HG03139 (cell line): Measurements from ENCODE around the gene KIF11.
A peak's percentile ranks its signal among the peaks of the same experiment; 100 is the strongest.
"Not testable (repeated sequence)": the region's sequence is repeated elsewhere in the genome, so short reads cannot be mapped to it uniquely, and the experiment has no call there.

Source experiments
- ATAC-seq: cut with Tn5 transposase; IDR thresholded peaks from one replicate; pipeline ENCODE4 v1.9.1; 2021; ENCODE audit not compliant: unreplicated experiment

The KIF11 gene

DNA sequence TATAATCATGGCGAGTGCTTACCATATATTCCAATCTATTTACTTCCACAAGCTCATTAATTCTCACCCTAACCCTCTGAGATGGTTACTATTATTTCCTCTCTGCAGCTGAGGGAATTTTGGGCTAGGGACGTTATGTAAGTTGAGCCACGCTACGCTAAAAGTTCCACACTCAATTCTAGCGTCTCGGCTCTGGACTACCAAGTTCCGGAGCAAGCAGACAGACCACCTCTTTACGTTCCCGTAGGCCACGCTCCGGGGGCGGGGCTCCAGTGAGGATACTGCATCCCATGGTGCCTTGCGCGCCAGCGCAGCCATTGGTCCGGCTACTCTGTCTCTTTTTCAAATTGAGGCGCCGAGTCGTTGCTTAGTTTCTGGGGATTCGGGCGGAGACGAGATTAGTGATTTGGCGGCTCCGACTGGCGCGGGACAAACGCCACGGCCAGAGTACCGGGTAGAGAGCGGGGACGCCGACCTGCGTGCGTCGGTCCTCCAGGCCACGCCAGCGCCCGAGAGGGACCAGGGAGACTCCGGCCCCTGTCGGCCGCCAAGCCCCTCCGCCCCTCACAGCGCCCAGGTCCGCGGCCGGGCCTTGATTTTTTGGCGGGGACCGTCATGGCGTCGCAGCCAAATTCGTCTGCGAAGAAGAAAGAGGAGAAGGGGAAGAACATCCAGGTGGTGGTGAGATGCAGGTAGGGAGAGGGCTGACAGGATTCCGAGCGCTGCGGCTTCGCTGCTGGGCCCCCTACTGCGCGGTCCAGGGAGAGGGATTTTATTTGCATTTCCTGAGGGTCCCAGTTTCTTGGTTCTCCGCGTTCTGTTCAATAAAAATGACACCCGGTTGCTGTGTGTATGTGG is at the start of gene KIF11:
Gene KIF11 (plus strand): TSS at position 370 of the 858 bp plus-strand sequence. CDS start 246 bp downstream, at position 616.
- peak; percentile 76 for ATAC-seq

- no peak for ATAC-seq
Measured at GRCh38 chr10:92544296-92544695, 48.6 kb upstream of the KIF11 start.

DNA sequence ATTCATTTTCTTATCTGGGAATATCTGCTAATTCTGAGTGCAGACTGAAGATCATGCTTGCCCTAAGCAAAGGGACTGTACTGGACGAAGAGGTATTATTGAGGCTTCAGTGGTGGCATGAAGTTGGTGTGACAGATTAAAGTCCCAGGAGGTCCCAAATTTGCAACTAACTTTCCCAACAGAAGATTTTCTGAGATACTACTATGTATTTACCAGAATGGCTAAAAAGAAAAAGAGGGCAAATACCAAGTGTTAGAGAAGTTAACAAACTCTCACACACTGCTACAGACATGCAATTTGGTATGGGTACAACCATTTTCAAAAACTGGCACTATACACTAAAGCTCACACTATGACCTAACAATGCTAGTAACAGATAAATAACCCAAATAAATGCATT is 47.4 kb upstream of the KIF11 start:
- ATAC-seq, result no peak

DNA sequence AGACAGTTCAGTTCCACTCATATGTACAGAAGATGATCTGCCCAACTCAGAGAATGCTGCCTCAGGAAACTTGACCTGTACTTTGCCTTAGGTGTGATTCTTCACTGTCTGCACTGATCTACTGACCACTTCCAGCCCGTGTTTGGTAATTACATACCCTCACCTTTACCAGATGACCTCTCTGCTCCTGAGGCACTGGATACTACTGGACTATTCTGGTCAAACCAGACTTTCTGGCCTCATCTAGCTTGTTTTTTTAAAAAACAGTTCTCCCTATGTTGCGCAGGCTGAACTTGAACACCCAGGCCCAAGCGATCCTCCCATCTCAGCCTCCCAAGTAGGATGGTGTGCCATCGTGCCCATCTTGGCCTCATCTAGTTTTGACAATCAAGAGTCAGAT is 45.3 kb upstream of the KIF11 start:
- no peak for ATAC-seq

DNA sequence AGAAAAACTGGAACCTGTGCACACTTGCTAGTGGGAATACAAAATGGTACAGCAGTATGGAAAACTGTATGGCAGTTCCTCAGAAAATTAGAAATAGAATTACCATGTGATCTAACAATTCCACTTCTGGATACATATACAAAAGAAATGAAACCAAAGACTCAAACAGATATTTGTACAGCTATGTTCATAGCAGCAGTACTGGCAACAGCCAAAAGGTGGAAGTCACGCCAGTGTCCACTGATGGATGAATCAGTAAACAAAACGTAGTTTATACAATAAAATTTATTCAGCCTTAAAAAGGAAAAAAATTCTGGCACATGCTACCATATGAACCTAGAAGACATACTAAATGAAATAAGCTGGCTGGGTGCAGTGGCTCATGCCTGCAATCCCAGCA is 42.0 kb upstream of the KIF11 start:
- ATAC-seq, result no peak

DNA sequence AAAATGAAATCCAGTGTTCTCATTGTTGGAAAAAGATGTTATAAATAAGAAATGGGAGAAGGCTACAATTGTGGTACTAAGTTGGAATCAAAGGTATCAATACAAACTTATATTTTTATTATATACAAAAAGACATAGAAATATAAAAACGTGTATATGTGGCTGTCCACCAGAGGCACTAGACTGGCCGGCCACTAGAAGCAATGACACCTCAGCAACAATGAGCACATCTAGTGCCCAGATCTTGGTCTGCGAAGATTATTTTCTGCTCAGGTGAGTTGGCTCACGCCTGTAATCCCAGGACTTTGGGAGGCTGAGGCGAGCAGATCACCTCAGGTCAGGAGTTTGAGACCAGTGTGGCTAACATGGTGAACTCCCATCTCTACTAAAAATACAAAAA is 40.6 kb upstream of the KIF11 start:
- ATAC-seq, result no peak

DNA sequence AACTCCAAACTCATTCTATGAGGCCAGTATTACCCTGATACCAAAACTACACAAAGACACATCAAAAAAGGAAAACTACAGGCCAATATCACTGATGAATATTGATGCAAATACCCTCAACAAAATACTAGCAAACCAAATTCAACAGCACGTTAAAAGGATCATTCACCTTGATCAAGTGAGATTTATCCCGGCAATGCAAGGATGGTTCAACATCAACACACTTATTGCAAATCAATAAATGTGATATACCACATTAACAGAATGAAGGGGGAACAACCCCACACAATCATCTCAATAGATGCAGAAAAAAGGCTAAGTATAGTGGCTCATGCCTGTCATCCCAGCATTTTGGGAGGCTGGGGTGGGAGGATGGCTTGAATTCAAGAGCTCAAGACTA is 39.0 kb upstream of the KIF11 start:
- ATAC-seq, result no peak

DNA sequence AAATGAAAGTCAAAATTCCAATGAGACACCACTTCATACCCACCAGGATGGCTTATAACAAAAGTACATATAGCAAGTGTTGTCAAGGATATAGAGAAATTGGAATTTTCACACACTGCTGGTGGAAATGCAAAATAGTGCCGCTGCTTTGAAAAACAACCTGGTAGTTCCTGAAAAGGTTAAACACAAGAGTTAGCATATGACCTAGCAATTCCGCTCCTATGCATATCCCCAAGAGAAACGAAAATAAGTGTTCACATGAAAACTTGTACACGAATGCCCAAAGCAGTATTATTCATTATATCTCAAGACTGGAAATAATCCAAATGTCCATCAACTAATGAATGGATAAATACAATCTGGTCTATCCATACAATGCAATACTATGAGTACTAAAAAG is 33.9 kb upstream of the KIF11 start:
- no peak for ATAC-seq

DNA sequence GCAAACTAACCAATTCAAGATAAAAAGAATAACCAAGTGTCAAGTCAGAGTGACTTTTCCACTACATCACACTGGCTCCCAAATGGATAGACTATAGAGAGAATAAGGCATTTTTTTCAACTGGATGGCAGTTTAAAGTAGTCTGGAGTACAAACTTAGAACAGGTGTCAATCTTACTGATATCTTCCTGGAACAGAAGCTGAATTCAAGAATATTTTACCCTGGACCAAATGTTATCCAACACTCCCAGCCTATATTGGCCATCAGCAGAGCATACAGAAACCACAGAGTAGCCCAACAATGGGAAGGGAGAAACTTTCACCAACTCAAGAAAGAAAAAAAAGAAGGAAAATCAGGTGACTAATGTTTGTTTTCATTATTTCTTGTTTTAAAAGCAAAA is 30.5 kb upstream of the KIF11 start:
- no peak for ATAC-seq

DNA sequence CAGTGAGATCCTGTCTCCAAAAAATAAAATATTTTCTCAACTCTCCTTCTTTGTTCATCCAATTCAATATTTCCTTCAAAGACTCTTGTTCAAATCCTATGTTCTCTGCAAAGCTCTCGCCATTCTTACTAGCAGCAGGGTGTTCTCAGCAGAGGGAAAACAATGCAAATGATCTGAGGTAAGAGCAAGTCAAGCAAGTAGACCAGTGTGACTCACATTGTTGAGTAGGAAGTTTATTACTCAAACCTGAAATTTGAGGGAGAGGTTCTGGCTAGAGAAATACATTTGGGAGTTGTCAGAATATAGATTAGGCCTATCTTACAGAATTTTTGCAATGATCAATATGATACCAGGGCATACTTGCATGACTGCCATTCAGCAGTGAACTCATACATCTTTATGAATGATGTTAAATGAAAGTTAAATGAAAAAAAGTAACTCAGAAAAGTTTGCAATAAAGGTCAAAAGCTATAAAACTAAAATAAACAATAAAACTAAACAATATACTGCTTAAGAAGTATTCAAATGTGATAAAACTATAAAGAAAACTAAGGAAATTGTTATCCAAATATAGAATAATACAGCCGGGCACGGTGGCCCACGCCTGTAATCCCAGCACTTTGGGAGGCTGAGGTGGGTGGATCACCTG is 24.9 kb upstream of the KIF11 start:
- no peak for ATAC-seq

GRCh38 chr10:92569071-92569470 is 23.9 kb upstream of the KIF11 start:
- ATAC-seq, result no peak

GRCh38 chr10:92569663-92570062 is 23.3 kb upstream of the KIF11 start:
- ATAC-seq, result not testable (repeated sequence)

DNA sequence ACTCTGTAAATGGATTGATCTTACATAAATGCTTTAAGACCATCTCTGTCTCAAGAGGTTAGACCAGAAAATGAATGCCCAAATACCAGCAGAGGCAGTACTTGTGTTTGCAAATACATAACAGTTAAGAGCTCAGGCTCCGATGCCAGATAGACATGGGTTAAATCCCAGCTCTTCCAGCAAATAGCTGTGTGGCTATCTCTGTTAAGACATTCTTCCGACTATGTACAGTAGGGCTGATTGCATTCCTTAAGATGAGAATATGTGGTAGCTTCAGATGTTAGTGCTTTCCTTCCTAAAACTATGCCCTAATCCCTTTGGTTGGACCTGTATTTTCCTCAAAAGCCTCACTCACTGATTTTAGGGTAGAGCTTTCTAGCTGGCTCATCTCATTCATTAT is 21.3 kb upstream of the KIF11 start:
- ATAC-seq, result no peak

DNA sequence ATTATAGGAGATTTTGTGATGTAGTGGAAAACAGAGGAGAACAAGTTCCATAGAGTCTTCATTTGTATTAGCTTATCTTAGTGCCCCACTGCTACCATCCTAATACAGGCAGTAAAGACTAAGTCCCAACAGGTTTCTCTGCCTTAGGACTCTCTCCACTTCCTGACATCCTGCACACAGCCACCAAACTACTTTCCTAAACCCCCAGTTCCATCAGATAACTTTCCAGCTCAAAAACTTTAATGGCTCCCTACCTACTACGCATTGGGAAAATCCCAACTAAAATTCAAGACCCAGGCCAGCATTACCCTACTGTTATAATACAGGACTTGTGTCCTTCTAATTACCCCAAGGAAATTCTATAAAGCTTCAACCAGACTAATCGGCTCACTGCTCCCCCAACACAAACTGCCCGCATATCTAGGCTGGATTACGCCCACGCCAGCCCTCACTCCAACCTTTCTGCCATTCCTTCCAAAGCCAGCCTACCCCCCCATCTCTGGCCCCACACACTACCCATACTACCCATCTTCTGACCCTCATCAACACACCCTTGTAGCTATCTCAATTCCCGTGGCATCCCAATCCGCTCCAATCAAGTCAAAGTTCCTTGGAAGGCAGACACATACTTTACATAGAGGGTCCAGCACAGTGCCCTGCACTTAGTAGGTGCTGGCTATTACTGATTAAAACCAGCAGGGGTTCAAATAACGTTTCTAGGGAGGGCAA is 20.4 kb upstream of the KIF11 start:
- no peak for ATAC-seq

DNA sequence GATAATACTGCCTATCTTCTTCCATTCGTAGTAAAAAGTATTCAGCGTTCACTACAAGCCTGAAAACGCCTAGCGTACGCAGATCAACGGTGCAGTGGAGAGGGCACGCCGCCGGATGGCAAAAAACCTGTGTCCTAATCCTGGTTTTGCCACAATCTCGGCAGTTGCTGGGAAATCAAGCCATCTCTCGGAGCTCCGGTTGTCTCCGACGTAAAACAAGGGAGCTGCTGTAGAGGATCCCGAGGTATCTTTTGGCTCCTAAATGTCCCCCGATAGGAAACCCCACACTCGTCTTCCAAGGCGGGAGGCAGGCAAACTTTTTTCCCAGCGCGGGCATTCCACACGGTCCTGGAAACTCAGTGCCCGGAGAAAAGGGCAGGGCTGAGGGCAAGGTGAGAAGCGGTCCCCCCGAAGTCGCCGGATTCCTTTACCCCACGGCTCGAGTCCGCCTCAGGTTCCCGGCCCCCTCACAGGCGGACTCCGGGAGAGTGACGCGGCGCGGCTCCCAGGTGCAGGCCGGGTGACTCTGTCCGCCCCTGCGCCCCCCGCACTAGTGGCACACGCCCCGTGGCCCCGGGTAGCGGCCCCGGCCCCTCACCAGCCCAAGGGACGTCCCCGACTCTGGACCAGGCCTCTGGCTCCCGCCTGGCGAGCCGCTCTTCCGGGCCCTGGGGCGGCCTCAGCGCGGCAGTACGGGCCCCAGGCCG is 19.7 kb upstream of the KIF11 start:
- ATAC-seq, result no peak

GRCh38 chr10:92573798-92574547 is 19.0 kb upstream of the KIF11 start, which contains the start of gene IDE:
Gene IDE, minus strand, starts transcription at chr10:92574093. Its CDS starts 74 bp downstream, at chr10:92574019.
- peak; percentile 61 for ATAC-seq

- peak; percentile 16 for ATAC-seq
Measured at GRCh38 chr10:92574548-92575261, 18.2 kb upstream of the KIF11 start.

DNA sequence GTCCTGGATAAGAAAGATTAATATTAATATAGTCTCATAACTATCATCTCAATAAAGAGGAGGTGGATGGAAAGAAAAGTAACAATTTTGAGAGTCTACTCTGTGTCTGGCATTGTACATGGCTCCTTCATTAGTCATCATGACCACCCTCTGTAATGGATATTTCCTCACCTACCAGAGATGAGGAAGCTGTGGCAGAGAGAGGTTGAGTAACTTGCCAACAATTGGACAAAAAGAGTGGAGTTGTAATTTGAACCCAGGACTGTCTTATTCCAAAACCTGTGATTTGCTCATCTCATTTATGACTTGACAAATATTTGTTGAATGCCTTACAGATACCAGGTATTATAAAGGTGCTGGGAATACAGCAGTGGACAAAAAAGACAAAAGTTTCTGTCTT is 17.0 kb upstream of the KIF11 start:
- ATAC-seq, result no peak

DNA sequence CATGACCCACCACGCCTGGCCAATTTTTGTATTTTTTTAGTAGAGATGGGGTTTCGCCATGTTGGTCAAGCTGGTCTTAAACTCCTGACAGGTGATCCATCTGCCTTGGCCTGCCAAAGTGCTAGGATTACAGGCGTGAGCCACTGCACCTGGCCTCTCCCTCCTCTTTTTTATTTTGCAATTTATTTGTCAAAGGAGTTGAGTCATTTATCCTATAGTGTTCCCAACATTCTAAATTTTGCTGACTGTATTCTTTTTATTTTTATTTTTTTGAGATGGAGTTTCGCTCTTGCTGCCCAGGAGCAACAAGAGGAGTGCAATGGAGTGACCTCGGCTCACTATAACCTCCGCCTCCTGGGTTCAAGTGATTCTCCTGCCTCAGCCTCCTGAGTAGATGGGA is 10.6 kb upstream of the KIF11 start:
- ATAC-seq, result not testable (repeated sequence)
